Activated T-cell treated with anti-CD3 and anti-CD28 coated beads for 4 hours (primary cell): ENCODE results near the gene CACNB4.
"Not testable (repeated sequence)": the region's sequence is repeated elsewhere in the genome, so short reads cannot be mapped to it uniquely, and the experiment has no call there.

Experiments
- DNase-seq: peaks from one replicate; pipeline ENCODE4 v3.0.0-alpha.2; 2020

CACNB4 gene

GRCh38 chr2:151891566-151892194 lies 207.2 kb downstream of the CACNB4 start:
- no peak for DNase-seq

- DNase-seq, result no peak
Measured at GRCh38 chr2:151887164-151887563, 211.7 kb downstream of the CACNB4 start.

GRCh38 chr2:151886241-151886640 lies 212.6 kb downstream of the CACNB4 start:
- no peak for DNase-seq

- no peak for DNase-seq
Measured at GRCh38 chr2:151882786-151883445, 215.9 kb downstream of the CACNB4 start.

- DNase-seq, result no peak
Measured at GRCh38 chr2:151881342-151881741, 217.5 kb downstream of the CACNB4 start.

- no peak for DNase-seq
Measured at GRCh38 chr2:151880586-151880985, 218.3 kb downstream of the CACNB4 start.

- DNase-seq, result no peak
Measured at GRCh38 chr2:151878655-151879563, 219.9 kb downstream of the CACNB4 start.

GRCh38 chr2:151878204-151878603 lies 220.6 kb downstream of the CACNB4 start:
- DNase-seq, result no peak

- DNase-seq, result not testable (repeated sequence)
Measured at GRCh38 chr2:151875631-151876030, 223.2 kb downstream of the CACNB4 start.

GRCh38 chr2:151872463-151872862 lies 226.4 kb downstream of the CACNB4 start:
- DNase-seq, result no peak

- no peak for DNase-seq
Measured at GRCh38 chr2:151869291-151869690, 229.6 kb downstream of the CACNB4 start.

- DNase-seq, result no peak
Measured at GRCh38 chr2:151862700-151863099, 236.1 kb downstream of the CACNB4 start.

- DNase-seq, result no peak
Measured at GRCh38 chr2:151861174-151861573, 237.7 kb downstream of the CACNB4 start.

- no peak for DNase-seq
Measured at GRCh38 chr2:151860613-151861146, 238.2 kb downstream of the CACNB4 start.

GRCh38 chr2:151860210-151860609 lies 238.6 kb downstream of the CACNB4 start:
- no peak for DNase-seq

GRCh38 chr2:151857650-151858049 lies 241.2 kb downstream of the CACNB4 start:
- DNase-seq, result no peak

GRCh38 chr2:151855111-151855510 lies 243.7 kb downstream of the CACNB4 start:
- no peak for DNase-seq

GRCh38 chr2:151853070-151853758 lies 245.6 kb downstream of the CACNB4 start:
- no peak for DNase-seq

- DNase-seq, result no peak
Measured at GRCh38 chr2:151852260-151853069, 246.4 kb downstream of the CACNB4 start.

GRCh38 chr2:151851761-151852160 lies 247.1 kb downstream of the CACNB4 start:
- DNase-seq, result no peak

GRCh38 chr2:151849413-151850010 lies 249.3 kb downstream of the CACNB4 start:
- DNase-seq, result no peak
